BJ (cell line): ENCODE measurements around the gene DNAAF8. TPM values are rescaled to one million over a fixed set of nuclear protein-coding genes. Genes with fewer than 3 reads are reported as not detected.

Source experiments
- CTCF ChIA-PET: fragments of 350-600 bp; formaldehyde crosslinking; extraction: SDS; loops from one replicate; lab custom pipeline; 2021; ENCODE audit warnings: antibody characterized with exemption, inconsistent platforms; lab: Yijun Ruan, JAX
- POLR2A ChIA-PET: fragments of 300-600 bp; sonication (Branson Sonifier 250); formaldehyde crosslinking; extraction: SDS; loops from one replicate; lab custom pipeline; 2021; ENCODE audit warnings: antibody characterized with exemption; lab: Charles Lee
- DNase-seq: peaks from one replicate; pipeline ENCODE4 v3.0.0-alpha.2; 2011; ENCODE audit warnings: low read depth
- H3K27me3 ChIP-seq: 2 replicates; pipeline ENCODE4 v1.6.0; 2011; ENCODE audit warnings: low read length; ENCODE audit not compliant: control insufficient read depth, insufficient read depth
- H3K36me3 ChIP-seq: 2 replicates; pipeline ENCODE4 v1.5.1; 2011; ENCODE audit warnings: low read length; ENCODE audit not compliant: control insufficient read depth, insufficient read depth
- H3K4me3 ChIP-seq: 2 replicates; pipeline ENCODE4 v1.5.1; 2011; ENCODE audit warnings: low read depth, mild to moderate bottlenecking, control low read depth, low read length
- polyA plus RNA-seq: library from polyadenylated mRNA; depleted of rRNA; stranded (reverse); fragments of >200 nt; gene quantifications from 2 replicates; pipeline ENCODE4 v1.2.3, GENCODE V29; 2011
- TF ChIP-seq, protein P1 (sequence below): IDR thresholded peaks from 2 replicates; pipeline ENCODE4 v1.5.1; 2011; ENCODE audit warnings: low read depth, mild to moderate bottlenecking, control low read depth, inconsistent platforms, low read length, moderate library complexity; ENCODE audit not compliant: insufficient read depth

Gene DNAAF8
- polyA plus RNA-seq, 1 experiment: 2.2 TPM

GRCh38 chr16:4686497-4687210 is 47.7 kb upstream of the DNAAF8 start:
- POLR2A ChIA-PET: no interaction called here
- no peaks in the 10 kb centered on the region for H3K27me3 ChIP-seq
- DNase-seq: no peak
- no peak overlapping the region for H3K4me3 ChIP-seq
- TF ChIP-seq, protein P1, sequence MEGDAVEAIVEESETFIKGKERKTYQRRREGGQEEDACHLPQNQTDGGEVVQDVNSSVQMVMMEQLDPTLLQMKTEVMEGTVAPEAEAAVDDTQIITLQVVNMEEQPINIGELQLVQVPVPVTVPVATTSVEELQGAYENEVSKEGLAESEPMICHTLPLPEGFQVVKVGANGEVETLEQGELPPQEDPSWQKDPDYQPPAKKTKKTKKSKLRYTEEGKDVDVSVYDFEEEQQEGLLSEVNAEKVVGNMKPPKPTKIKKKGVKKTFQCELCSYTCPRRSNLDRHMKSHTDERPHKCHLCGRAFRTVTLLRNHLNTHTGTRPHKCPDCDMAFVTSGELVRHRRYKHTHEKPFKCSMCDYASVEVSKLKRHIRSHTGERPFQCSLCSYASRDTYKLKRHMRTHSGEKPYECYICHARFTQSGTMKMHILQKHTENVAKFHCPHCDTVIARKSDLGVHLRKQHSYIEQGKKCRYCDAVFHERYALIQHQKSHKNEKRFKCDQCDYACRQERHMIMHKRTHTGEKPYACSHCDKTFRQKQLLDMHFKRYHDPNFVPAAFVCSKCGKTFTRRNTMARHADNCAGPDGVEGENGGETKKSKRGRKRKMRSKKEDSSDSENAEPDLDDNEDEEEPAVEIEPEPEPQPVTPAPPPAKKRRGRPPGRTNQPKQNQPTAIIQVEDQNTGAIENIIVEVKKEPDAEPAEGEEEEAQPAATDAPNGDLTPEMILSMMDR: no peak
- CTCF ChIA-PET: no interaction called here
- peaks cover 45% of the 10 kb centered on the region for H3K36me3 ChIP-seq

GRCh38 chr16:4687416-4687815 is 46.9 kb upstream of the DNAAF8 start:
- CTCF ChIA-PET: no interaction called here
- TF ChIP-seq, protein P1: no peak

DNA sequence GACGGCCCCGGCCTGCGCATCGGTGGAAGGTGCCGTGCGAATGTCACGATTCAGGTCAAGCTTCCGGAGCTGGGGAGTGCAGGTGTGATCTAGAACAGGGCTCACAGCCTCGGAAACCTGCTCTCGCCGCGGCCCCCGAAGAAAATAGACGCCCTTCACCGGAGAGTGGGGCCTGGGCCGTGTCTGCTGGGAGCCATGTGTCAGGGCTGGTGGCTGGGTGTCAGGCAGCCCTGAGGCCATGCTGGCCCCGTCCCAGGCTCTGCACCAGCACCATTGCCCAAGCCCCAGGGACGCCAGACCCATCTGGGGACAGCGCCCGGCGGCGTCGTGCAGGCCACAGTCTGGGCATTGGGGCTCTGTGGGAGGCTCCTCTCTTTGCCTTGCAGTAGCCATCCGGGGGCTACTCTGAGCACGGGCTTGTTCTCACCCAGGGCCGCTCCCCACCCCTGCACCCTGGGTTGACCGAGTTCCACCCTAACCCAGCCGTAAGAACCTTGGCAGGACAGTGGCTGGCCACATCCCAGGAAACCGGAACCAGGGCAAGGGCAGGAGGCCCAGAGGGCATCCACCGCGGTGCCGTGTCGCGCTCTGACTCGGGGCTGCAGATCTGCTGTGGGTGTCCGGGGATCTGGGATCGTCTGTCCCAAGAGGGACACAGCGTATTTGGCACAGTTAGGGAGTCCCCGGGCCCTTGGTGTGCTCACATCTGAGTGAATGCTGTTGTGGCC is 46.2 kb upstream of the DNAAF8 start:
- POLR2A ChIA-PET: no interaction called here
- DNase-seq: no peak
- TF ChIP-seq, protein P1: no peak
- no peaks in the 10 kb centered on the region for H3K27me3 ChIP-seq
- CTCF ChIA-PET: no interaction called here
- H3K4me3 ChIP-seq: no peak overlapping the region
- peaks cover 35% of the 10 kb centered on the region for H3K36me3 ChIP-seq

More at GRCh38 chr16:4687416-4687815, 46.9 kb upstream of the DNAAF8 start:
- no peak for DNase-seq
- POLR2A ChIA-PET: no interaction called here
- Histone ChIP-seq H3K27me3 (no peaks in the 10 kb centered on the region), H3K4me3 (no peak overlapping the region), H3K36me3 (peaks cover 39% of the 10 kb centered on the region)

DNA sequence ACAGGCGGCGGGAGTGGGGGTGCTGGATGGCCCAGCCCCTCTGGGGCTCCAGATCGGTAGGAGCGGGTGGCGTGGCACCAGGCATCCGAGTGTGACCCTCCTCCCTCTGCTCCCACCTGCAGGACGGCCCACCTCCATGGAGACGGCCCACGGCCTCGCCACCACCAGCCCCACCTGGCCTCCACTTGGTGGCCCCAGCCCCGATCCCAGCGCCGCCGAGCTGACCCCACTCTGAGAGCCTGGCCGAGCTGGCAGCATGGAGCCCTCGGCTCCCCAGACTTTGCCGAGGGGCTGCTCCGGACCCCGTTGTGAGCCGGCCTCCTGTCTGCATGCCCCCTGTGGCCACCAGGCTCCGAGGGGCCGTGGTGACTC is 45.7 kb upstream of the DNAAF8 start:
- Histone ChIP-seq H3K4me3 (no peak overlapping the region), H3K27me3 (no peaks in the 10 kb centered on the region), H3K36me3 (peaks cover 33% of the 10 kb centered on the region)
- POLR2A ChIA-PET: no interaction called here
- TF ChIP-seq, protein P1: no peak
- CTCF ChIA-PET: no interaction called here
- no peak for DNase-seq

DNA sequence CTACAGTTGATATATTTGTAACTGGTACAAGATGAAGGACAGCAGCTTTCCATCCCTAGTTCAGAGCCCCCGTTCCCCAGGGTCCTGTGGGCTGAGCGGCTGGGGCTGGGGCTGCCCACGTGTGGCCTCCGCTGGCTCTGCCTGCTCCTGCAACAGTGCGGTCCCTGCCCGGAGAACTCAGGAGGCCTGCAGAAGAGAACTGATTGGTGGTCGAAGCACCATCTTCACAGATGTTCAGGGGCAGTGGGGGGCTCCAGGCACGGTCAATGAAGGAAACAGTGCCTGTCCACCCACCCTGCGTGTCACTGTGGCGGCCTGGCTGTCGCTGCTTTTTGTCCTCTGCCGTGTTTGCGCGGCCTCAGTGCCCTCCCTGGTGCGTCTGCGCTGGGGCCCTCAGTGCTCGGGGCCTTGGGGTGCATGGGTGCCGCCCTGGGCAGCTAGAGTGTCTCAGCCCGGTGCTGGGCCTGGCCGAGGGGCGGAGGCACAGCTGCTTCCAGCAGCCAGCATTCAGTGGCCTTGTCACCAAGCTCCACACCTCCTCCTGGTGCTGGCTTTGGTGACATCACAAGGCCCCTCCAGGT is 45.2 kb upstream of the DNAAF8 start:
- POLR2A ChIA-PET: no interaction called here
- DNase-seq: no peak
- TF ChIP-seq, protein P1: no peak
- CTCF ChIA-PET: no interaction called here
- Histone ChIP-seq H3K36me3 (peaks cover 30% of the 10 kb centered on the region), H3K4me3 (no peak overlapping the region), H3K27me3 (no peaks in the 10 kb centered on the region)
